GM19452 (cell line): ENCODE results near the gene TEDC1.

Experiments used
- ATAC-seq: cut with Tn5 transposase; IDR thresholded peaks from one replicate; pipeline ENCODE4 v1.9.1; 2021; ENCODE audit not compliant: unreplicated experiment

TEDC1 gene

GRCh38 chr14:105456736-105457617 is 34.1 kb upstream of the TEDC1 start:
- no peak for ATAC-seq

DNA sequence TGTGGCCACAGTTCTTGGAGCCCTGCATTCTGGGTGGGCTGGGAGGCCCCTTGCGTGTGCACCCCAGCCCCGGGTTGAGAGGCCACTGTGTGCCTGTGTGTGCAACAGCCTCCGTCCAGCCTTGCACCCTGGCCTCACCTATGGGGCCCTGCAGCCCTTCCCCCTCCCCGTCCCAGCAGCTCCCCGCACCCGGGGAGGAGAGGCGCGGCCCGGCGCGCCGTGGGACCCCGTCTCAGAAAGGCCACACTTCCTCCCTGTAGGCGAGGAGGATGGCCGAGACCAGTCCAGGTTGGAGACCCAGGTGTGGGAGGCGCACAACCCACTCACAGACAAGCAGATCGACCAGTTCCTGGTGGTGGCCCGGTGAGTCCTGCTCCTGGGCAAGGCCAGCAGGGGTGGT is 33.0 kb upstream of the TEDC1 start:
- ATAC-seq = no peak

- ATAC-seq = no peak
Observed at GRCh38 chr14:105458571-105458970, 32.5 kb upstream of the TEDC1 start.

GRCh38 chr14:105460116-105460515 is 30.9 kb upstream of the TEDC1 start:
- ATAC-seq = no peak

DNA sequence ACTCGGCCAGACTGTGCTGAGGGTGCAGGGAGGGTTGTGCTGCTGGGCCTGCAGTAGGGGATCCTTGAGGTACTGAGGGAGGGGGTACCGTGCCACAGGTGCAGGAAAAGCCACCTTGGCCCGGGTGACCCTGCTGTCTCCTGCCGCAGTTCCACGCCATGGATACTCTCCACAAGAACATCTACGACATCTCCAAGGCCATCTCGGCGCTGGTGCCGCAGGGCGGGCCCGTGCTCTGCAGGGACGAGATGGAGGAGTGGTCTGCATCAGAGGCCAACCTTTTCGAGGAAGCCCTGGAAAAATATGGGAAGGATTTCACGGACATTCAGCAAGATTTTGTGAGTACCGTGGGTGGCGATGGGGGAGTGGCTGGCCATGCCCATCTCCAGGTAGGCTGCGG is 30.4 kb upstream of the TEDC1 start:
- no peak for ATAC-seq

DNA sequence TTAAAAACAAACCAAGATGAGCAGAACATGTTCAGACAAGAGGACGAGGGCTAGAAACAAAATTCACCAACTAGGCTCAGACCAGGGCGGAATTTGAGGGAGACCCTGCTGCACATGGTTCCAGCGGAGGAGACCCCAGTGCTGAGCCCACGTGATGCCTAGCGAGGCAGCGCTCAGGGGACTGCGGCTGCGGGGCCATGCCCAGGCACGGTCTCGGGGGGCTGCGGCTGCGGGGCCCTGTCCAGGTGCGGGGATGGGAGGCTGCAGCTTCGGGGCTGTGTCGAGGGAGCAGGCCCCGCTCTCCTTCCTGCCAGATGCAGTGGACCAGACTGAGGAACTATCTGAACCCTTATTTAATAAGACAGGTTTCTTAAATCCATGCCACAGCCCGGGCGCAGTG is 29.1 kb upstream of the TEDC1 start:
- no peak for ATAC-seq

DNA sequence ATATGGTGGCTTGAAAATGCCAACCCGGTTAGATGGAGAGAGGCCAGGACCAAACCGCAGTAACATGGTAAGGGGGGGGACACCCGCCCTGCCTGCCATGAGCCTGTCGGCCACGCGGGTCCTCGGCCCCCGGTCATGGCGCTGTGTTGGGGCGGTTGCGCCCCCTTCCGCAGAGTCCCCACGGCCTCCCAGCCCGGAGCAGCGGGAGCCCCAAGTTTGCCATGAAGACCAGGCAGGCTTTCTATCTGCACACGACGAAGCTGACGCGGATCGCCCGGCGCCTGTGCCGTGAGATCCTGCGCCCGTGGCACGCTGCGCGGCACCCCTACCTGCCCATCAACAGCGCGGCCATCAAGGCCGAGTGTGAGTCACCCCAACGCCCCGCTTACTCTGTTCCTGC is 26.5 kb upstream of the TEDC1 start:
- no peak for ATAC-seq

DNA sequence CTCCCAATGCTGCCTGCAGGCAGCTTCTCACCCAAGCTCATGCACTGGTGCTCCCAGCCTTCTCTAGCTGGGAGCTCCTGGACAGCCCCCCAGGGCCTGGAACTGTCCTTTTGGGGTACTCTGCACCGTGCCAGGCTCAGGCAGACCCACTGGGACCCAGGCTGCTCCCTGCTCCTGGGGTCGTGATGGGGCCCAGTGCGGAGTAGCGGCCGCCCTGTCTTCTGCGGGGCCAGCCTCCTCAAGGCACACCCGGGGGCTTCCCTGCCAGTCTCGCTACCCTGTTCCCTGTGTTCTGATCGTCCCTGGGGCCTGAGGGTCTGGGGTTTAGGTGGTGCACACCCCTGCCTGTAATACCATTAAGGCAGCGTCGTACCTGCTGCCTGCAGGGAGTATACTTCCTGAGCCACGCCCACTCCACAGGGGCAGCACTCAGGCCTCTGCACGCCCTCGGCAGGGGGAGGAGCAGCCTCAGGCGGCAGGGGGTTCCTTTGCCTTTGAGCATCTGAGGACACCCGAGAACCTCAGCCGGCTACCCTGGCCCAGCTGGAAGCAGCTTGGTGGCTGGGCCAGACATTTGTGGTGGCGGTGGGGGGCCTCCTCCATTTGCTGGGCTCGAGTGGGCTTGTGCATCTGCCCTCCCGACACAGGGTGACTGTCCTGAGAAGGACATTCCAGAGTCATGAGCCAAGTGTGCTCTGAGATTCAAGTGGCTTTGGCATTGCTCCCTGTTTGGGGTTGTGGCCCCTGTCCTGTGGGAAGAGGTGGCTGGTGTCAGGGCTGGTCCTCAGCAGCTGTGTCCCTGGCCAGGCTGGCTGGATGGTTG is 25.6 kb upstream of the TEDC1 start:
- no peak for ATAC-seq

DNA sequence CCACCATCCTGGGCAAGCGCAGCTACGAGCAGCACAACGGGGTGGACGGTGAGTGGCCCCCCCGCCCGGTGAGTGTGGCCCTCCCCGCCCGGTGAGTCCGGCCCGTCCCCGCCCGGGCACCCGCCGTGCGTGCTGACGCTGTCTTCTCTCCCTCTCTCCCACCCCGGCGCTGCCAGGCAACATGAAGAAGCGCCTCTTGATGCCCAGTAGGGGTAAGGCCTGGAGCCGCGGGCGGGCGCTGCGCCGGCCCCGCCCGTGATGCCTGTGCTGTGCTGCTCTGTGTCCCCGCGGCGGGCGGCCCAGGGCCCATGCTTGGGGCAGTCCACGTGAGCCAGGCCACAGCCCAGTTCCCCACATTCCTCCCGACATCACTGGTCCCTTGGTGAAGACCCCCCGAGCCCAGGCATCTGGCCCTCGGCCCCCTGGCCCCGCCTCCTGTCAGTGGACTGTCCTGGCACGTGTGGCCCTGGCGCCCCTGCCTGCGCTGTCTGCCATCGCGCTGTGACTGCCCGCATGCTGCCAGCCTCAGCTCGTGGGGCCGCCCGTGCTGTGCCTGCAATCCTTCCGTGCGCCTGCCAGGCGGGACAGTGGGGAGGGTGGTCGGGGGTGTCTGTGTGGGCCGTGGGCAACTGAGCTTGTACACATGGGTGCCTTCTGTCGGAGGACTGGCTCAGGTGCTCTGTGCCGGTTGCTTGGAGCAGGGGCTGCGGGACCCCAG is 24.4 kb upstream of the TEDC1 start:
- no peak for ATAC-seq

DNA sequence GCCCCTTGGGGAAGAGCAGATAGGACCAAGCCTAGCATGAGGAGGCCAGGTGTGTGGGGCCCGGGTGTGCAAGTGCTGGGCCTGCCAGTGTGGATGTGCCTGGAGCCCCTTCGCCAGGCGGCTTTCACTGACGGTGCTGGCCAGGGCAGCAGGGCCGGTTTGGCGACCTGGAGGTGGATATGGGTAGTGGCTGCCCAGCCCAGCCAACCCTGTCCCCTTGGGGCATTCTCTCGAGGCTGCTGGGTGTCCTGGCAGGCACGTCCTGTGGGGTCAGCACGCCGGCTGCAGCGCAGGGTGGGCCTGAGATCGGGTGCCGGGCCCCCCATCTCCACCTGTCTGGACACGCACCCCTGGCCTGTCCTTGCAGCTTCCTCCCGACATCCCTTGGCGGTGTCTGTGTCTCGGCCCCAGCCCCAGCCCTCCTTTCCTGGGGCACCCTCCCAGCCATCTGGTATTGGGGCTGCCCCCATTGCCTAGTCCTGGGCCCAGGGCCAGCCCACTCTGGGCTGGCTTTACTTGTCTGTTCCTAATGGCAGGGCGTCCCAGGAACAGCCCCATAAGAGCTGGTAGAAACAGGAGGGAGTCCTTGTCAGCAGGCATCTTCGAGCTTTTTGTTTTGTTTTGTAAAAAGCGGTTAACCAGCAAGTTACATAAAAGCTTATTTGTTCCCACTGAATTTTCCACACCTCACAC is 23.7 kb upstream of the TEDC1 start:
- no peak for ATAC-seq

DNA sequence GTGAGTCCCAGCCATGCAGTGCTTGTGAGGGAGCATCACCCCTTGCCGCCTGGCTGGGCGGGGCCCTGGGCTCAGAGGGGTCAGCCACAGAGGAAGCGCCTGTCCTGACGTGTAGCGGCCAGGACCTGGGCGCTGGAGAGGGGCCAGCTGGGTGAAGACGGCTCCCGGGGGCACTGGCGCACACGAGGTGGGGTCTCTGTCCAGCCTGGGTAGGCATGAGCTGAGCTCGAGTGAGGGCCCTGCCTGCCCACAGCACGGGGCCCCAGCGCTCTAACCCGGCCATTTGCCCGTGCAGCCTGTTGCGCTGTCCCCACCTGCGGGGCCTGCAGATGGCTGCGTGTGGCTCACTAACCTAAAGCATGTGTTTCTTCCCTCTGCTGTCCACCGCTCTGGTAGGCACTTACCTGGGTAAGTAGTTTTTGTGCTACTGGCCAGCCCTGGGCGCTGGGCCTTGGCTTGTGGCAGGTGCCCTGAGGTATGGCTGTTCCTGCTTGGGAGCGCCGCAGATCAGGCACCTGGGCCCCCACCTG is 23.0 kb upstream of the TEDC1 start:
- no peak for ATAC-seq

DNA sequence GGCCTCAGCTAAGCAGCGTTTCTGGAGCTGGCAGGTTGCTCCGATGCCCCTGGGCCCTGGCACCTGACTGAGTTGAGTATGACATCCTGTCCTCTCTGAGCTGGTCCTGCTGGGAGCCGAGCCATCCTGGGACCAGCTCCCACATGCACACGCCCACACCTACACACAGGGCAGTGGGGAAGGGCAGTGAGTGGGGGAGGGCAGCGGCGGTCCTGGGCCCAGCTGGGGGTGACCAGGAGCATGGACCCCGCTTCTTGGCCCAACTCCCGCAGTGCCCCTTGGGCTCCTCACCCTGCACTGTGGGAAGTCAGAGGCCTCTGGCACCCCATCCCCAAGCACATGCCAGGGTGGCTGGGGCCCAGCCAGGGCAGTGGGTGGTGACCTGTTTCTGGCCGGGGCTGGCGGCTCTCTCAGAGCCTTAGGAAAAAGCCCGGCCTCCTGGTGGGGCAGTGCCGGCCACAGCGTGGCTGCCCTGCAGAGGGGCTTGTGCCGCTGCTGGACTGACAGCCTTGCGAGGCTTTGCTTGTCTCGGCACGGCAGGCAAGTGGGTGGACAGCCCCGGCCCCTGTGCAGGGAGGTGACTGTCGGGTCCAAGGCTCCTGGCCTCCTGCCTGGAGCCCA is 22.3 kb upstream of the TEDC1 start:
- ATAC-seq = no peak

DNA sequence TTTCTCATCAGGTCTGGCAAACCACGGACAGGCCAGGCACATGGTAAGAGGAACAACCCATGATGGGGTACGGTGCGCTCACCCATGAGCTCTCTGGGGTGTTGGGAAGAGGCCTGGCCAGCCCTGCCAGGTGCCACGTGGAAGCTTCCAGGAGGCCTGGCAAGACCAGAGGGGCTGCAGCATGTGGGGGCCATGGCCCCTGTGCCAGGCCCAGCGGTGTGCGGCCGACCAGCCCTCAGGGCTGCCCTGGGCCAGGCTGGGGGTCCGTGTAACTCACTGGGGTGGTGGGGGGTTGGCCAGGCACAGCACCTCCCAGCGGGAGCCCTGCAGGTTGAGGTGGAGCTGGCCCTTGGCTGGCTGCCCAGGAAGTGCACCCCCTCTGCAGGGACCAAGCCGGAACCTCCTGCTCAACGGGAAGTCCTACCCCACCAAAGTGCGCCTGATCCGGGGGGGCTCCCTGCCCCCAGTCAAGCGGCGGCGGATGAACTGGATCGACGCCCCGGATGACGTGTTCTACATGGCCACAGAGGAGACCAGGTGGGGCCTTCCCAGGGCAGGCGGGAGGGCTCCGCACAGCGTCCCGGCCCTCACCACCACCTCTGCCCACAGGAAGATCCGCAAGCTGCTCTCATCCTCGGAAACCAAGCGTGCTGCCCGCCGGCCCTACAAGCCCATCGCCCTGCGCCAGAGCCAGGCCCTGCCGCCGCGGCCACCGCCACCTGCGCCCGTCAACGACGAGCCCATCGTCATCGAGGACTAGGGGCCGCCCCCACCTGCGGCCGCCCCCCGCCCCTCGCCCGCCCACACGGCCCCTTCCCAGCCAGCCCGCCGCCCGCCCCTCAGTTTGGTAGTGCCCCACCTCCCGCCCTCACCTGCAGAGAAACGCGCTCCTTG is 21.3 kb upstream of the TEDC1 start:
- no peak for ATAC-seq

DNA sequence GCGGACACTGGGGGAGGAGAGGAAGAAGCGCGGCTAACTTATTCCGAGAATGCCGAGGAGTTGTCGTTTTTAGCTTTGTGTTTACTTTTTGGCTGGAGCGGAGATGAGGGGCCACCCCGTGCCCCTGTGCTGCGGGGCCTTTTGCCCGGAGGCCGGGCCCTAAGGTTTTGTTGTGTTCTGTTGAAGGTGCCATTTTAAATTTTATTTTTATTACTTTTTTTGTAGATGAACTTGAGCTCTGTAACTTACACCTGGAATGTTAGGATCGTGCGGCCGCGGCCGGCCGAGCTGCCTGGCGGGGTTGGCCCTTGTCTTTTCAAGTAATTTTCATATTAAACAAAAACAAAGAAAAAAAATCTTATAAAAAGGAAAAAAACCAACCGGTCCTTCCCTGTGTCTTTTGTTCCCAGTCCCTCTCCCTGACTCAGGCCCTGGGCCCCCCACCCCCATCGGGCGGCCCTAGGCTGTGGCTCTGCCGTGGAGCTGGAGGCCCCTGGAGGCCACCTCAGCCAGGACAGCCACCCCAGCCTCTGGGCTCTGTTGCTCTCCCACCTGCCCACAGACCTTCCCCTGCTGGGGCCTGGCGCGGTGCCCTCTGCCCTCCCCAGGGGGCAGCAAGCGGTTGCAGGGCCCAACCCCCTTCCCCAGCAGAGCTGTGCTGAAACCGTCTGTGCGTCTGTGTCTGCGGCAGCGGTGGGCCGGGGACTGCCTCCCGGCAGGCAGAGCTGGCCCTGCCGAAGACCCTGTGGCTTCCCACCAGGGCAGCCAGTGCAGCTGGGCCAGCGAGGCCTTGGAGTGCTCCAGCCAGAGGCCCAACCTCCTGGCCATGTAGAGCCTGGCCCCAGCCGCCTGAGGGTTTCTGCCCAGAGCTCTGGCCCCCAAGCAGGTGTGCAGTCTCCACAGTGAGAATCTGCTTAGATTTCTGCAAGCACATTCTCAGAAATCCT is 20.4 kb upstream of the TEDC1 start:
- no peak for ATAC-seq

DNA sequence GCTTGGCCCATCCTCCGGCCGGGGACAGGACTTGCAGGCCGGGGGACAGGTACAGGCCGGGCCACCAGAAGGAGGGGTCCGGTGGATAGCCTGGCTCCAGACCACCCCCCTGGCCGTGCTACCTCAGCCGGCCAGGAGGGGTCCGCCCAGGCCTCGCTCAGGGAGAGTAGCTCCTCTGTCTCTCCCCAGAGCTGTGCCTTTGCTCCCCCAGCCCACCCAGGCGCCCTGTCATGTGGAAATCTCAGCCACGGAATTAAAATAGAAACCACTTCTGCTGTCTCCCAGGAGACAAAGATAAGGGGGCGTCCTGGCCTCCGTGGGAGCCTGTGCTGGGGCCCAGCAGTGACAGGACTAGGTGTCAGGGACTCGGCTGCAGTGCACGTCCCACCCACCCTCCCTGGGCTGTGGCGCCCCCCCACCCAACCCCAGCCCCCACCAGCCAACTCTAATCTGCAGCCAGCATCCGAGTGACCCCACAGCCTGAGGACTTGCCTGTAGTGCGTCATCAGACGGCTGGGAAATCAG is 19.7 kb upstream of the TEDC1 start:
- ATAC-seq = no peak

DNA sequence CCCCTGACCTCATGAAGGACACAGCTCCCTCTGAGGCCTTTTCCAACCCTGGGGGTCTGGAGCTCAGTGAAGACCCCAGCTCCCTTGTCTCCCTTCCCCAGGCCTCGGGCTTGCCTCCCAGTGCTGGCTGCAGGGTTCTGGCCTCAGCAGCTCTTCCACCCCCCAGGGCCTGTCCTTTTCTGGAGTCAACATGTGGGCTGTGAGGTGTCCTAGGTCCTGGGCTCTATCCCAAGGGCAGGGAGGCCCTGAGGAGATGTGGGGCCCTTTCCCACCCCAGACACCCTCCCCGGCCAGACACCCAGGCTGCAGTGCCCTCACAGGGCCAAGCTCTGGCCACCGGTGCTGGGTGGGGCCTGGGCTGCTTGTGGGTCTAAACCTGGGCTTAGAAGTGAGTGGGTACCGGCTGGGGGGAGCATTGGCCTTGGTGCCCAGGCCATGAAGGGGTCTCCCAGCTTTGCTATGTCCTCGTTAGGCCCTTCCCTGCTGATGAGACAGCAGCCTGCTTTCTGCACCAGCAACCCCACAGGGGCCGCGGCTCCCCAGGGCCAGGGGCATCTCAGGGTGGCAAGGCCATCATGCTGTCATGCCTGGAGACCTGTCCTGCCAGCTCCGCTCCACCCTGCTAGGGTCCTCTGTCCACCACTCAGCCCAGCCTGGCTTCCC is 19.1 kb upstream of the TEDC1 start:
- no peak for ATAC-seq

- no peak for ATAC-seq
Observed at GRCh38 chr14:105472486-105472991, 18.5 kb upstream of the TEDC1 start.
